Activated CD4-positive, CD25-positive, alpha-beta regulatory T cell treated with anti-CD3 and anti-CD28 coated beads, Interleukin-2, amount 50 U/mL, for 72 hours (primary cell): ENCODE data around the gene NOP9.

Source experiments
- DNase-seq: peaks from one replicate; pipeline ENCODE4 v3.0.0; 2021

NOP9 gene

DNA sequence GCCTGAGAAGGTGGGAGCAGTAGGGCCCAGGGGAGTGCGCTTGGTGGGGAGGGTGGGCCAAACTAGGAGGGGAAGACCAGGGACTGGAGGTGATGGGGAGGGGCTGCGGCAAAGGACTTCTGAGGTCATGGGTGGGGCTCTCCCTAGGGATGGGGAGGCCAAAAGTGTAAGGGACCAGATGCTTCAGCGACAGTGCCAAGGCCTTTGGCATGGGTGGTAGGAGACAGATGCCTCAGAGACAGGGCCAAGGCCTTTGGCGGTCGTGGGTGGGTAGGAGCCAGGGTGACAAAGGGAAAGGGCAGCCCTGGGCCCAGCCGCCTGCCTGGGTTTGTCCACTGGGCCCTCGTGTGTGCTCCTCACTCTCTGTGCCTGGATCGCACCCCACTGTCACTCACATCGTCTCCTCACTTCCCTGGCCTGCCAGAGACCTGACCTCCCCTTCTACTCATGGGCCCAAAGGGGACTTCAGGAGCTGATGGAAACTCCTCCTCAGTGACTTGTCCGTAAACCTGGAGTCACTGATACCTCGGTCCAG lies 15.1 kb upstream of the NOP9 start:
- no peak for DNase-seq

- DNase-seq, result no peak
Observed at GRCh38 chr14:24285351-24285750, 14.3 kb upstream of the NOP9 start.

- DNase-seq, result no peak
Observed at GRCh38 chr14:24286996-24287395, 12.7 kb upstream of the NOP9 start.

GRCh38 chr14:24289649-24290280 lies 9.9 kb upstream of the NOP9 start:
- peak; percentile 62 for DNase-seq

DNA sequence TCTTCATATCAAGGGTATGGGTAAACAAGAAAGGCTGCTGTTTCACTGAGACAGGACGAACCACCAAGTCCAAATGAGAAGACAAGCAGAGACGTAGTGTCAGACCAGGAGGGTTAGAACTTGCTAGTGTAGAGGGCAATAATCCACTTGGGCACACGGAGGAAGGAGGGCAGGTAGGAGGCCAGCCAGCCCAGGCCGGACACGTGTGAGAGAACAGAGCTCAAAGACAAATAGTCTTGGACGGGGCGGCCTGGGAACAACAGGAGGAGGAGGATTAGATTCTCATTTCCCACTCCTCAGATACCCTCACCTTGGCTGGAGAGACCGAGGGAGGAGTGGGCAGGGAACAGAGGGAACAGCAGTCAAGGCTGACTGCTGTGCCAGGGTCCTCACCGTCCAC lies 8.9 kb upstream of the NOP9 start:
- no peak for DNase-seq

GRCh38 chr14:24291446-24292117 lies 8.1 kb upstream of the NOP9 start:
- no peak for DNase-seq

DNA sequence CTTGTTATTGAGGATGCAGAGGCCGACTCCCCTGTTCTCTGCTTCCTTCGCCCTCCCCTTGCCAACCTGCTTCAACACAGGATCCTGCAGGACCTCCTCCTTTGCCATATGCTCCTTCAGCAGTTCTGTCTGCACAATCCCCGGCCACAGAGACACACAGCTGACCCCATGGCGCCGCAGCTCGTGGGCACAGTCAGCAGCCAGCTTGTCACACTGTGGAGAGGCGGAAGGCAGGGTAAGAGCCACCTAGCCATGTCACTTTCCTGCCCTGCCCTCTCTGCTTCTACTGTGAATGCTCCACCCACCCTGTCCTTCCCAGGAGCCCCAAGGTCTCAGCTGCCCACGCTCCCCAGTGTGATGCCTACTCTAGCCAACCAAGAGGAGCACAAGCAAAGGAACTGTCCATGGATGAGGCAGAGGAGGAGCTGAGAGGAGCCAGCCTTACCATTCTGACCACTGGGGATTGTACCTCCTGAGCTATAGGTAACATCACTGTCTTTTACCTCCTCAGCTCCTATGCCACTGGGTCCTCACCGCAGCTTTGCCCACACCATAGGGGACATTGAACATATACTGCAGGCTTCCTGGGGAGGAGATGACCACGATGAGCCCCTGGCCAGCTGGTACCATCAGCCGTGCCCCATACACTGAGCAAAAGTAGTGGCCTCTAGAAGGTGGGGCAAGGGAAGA lies 7.4 kb upstream of the NOP9 start:
- DNase-seq, result no peak

GRCh38 chr14:24293525-24293924 lies 6.1 kb upstream of the NOP9 start:
- no peak for DNase-seq

DNA sequence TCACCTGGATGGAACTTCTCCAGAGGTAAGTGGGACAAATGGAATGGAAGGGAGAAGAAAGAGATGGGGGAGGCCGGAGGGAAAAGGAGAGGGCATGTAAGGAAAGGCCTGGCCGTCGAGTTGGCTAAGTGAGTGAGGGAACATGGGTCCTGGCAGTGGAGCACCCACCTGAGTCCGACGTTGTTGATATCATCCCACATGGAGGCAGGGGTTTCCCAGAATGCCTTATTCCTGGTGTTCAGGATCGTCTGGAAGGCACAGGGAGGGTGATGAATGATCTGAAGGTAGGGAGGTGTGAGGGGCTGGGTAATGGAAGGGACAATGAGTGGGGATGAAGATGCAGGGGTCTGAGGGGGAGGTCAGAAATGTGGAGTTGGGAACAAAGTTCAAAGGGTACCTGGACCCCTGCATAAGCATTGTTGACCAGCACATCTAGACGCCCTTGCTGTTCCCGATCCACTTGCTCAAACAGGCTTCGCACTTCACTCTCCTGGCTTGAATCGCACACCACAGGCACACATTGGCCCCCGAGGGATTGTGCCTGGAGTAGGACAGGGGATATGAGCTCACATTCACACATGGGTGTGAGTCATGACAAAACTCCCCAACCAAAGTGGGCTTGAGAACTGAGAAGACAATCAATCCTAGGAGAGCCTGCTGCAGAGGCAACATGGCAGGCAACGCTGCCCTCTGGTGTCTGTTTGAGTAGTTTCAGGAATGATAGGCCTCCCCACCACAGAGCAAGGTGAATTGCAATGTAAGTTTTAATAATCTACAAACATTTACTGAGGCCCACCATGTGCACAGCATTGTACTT lies 3.1 kb upstream of the NOP9 start:
- DNase-seq, result peak; percentile 60

- DNase-seq, result no peak
Observed at GRCh38 chr14:24297190-24297964, 2.3 kb upstream of the NOP9 start.

DNA sequence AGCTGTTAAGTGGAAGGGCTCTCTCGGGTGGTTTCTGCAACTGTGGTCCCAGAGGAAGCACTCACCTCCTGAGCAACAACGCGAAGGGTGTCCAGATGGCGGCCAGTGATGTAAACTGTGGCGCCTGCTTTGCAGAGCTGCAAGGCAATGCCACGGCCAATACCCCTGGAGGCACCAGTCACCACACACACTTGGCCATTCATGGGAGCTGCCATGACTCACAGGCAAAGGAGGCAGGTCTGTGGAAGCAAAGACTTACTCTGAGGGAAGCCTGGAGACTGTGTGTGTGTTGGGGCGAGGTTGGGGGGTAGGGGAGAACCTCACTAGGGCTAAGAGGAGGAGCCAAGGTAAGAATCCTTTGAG lies 777 bp upstream of the NOP9 start:
- DNase-seq, result no peak

DNA sequence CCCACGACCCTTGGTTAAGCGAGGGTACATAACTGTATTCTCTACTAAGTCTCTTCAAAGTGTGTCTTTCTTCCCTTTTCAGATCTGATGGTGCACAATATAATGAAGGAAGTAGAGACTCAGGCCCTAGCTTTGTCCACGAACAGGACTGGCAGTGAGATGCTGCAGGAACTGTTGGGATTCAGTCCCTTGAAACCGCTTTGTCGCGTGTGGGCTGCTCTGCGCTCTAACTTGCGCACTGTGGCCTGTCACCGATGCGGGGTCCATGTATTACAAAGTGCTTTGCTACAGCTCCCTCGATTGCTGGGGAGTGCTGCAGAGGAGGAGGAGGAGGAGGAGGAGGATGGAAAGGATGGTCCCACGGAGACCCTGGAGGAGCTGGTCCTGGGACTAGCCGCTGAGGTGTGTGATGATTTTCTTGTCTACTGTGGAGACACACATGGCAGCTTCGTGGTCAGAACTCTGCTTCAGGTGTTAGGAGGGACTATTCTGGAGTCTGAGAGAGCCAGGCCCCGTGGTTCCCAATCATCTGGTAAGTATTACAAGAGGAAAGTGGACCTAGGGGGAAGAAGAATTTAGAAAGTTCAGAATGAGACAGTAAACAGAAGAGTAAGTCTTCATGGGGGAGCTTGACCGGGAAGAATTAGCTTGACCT lies 803 bp downstream of the NOP9 start:
- no peak for DNase-seq

DNA sequence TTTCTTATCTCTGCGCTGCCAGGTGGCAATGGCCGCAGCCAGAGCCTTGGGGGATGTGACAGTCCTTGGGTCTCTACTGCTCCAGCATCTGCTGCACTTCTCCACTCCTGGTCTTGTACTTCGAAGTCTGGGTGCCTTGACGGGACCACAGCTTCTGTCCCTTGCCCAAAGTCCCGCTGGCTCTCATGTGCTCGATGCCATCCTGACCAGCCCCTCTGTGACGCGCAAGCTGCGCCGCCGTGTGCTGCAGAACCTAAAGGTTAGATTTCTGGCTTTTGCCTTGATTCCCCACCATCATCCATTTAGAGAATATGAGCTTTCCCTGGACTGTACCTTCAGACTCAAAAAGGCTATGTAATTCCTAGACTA lies 4.4 kb downstream of the NOP9 start:
- no peak for DNase-seq

DNA sequence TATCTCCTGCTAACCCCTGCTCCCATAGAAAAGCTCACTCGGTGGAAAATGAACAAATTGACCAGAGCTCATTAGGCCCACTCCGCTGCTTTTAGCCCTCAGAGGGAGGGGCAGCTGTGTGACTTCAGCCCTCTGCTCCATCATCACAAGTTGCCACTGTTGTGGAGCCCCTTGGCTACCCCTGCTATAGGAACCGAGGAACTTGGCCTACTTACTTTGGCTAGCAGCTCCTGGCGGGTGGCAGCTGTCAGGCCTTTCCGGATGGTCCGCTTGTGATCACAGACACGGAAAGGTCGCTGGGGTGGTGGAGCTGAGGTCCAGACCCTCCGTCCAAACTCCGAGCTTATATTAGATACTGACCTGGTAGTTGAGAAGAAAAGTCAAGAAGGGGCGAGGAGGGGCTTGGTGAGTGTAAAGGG lies 7.5 kb downstream of the NOP9 start:
- no peak for DNase-seq

DNA sequence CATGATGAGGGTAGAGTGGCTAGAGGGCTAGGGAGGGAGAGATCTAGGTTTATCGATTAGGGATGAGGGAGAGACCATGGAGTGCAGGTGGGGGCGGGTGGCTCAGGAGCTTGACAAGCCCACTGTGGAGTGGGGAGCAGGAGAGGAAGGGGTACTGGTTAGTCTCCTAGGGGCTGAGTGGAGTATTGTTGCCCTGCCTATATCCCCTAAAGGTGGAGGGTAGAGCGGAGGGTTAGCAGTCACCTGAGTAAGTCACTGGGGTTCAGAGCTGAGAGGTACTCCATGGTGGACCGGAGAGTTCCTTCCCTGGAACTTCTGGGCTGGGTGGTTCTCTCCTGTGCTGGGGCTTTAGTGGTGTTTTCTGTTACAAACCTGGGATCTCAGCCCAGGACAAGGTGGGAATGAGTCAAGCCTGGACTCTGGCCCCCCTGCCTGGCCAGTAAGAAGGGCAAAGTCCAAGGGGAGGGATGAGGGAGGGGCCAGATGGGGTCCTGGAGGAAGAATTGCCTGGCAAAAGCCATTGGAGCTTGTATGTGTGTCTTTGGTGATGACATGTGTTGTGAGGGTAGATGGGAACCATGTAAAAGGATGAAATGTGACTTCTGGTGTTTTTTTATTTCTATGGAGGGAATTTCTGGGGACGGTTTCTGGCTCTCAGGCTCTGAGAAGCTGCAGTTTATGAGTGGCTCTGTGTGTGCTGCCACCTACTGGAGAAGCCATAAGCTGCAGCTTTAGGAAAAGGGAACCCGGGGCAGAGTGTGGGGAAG lies 8.1 kb downstream of the NOP9 start, which contains the start of gene CIDEB:
Gene CIDEB, minus strand, starts transcription at position 403 of the 767 bp plus-strand sequence. Its CDS starts 119 bp downstream, at position 284.
- peak; percentile 53 for DNase-seq

GRCh38 chr14:24308342-24309124 lies 8.9 kb downstream of the NOP9 start:
- no peak for DNase-seq

DNA sequence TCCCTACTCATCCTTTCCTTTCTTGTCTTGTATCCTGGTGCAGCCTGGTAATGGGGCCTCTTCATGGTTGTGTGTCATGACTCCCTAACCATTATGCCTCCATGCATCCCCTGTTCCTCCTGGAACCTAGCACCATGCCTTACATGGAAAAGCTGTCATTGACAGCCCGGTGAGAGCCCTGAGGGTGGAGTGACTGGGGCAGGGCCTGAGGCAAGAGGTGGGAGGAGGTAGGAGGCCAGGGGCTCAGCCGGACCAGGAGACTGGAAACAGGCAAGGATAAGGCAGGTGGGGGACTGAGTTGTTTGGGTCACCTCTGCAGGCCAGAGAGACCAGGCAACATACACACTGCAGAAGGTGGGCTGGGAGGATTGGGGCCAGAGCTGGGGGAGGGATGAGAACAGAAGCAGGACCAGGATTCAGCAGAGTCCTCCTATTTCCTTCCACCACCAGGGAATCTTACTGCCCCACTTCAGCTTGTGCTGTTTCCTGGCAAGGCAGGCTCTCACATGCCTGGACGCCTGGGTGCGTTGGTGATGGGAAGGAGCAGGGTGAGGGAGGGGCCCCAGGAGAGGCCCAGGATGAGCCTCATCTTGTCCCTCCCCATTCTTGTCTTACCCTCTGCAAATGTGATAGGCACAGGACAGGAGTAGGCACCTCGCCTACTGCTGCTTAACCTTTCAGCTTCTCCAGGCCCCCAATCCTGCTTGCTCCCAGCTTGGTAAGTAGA lies 10.1 kb downstream of the NOP9 start, which contains the start of gene LTB4R2:
Gene LTB4R2, plus strand, starts transcription at position 603 of the 727 bp plus-strand sequence. CDS start 525 bp downstream, outside the sequence.
- DNase-seq, result no peak

- no peak for DNase-seq
Observed at GRCh38 chr14:24310265-24310645, 10.6 kb downstream of the NOP9 start.
